ENCODE results near the gene C11orf97. TPM values are rescaled to one million over a fixed set of nuclear protein-coding genes. Genes with fewer than 3 reads are reported as not detected.
A peak's percentile ranks its signal among the peaks of the same experiment; 100 is the strongest.

The C11orf97 gene
- total and polyA plus RNA-seq, 2 of the 8 experiments (the other 6 are each of a cell fraction or from before 2014, with no cell fraction given): not detected

- TF ChIP-seq, protein P1, sequence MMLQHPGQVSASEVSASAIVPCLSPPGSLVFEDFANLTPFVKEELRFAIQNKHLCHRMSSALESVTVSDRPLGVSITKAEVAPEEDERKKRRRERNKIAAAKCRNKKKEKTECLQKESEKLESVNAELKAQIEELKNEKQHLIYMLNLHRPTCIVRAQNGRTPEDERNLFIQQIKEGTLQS (IDR thresholded peaks at IDR 0.05; ENCODE audit: insufficient read depth, low read depth, low read length): no peak
- no peak for TF ChIP-seq EZH2 (IDR thresholded peaks at IDR 0.05; ENCODE audit: low read depth, low read length, severe bottlenecking)
- no peak for TF ChIP-seq KDM1A (IDR thresholded peaks at IDR 0.05; ENCODE audit: borderline replicate concordance, low read length)
- no peak; the same call in 1 of the 2 replicates for TF ChIP-seq SP1 (IDR thresholded peaks at IDR 0.05; ENCODE audit: low read depth, low read length)
- no peak for TF ChIP-seq JUN (IDR thresholded peaks at IDR 0.05; ENCODE audit: low read depth, low read length)
- peak; percentile 3 for TF ChIP-seq NANOG (IDR thresholded peaks at IDR 0.05; ENCODE audit: insufficient read depth, low read depth, low read length, poor library complexity, severe bottlenecking)
- peak; percentile 36 for TF ChIP-seq TAF7 (optimal IDR thresholded peaks at IDR 0.05; ENCODE audit: borderline replicate concordance, low read depth, low read length)
- no peak for TF ChIP-seq CBX5 (IDR thresholded peaks at IDR 0.05; ENCODE audit: low read depth, low read length)
- no peak for TF ChIP-seq BACH1 (IDR thresholded peaks at IDR 0.05; ENCODE audit: low read length)
- 0 out of 2 replicates have a peak, but pooled peaks have one; percentile 17 for TF ChIP-seq JUND (IDR thresholded peaks at IDR 0.05; ENCODE audit: low read length)
- TF ChIP-seq, protein P2, sequence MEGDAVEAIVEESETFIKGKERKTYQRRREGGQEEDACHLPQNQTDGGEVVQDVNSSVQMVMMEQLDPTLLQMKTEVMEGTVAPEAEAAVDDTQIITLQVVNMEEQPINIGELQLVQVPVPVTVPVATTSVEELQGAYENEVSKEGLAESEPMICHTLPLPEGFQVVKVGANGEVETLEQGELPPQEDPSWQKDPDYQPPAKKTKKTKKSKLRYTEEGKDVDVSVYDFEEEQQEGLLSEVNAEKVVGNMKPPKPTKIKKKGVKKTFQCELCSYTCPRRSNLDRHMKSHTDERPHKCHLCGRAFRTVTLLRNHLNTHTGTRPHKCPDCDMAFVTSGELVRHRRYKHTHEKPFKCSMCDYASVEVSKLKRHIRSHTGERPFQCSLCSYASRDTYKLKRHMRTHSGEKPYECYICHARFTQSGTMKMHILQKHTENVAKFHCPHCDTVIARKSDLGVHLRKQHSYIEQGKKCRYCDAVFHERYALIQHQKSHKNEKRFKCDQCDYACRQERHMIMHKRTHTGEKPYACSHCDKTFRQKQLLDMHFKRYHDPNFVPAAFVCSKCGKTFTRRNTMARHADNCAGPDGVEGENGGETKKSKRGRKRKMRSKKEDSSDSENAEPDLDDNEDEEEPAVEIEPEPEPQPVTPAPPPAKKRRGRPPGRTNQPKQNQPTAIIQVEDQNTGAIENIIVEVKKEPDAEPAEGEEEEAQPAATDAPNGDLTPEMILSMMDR (IDR thresholded peaks at IDR 0.05; ENCODE audit: control extremely low read depth in 1 of 3, insufficient read depth in 1 of 3, low read depth in 1 of 3, low read length in 3 of 3): no peak
- peak; percentile 88 for TF ChIP-seq CHD2 (IDR thresholded peaks at IDR 0.05; ENCODE audit: low read length)
- peak; percentile 8; the same call in 1 of the 2 replicates for TF ChIP-seq EGR1 (IDR thresholded peaks at IDR 0.05; ENCODE audit: borderline replicate concordance, low read depth, low read length)
- peak; percentile 84 for TF ChIP-seq PHF8 (conservative IDR thresholded peaks at IDR 0.05; ENCODE audit: low read depth, low read length)
- TF ChIP-seq ATF2 (IDR thresholded peaks at IDR 0.05; ENCODE audit: low read length): peak; percentile 64; the same call in 1 of the 2 replicates
- TF ChIP-seq RFX5 (IDR thresholded peaks at IDR 0.05; ENCODE audit: borderline replicate concordance, low read depth, low read length): no peak
- no peak for TF ChIP-seq POU5F1 (IDR thresholded peaks at IDR 0.05; ENCODE audit: low read depth, low read length)
- no peak for TF ChIP-seq SP4 (IDR thresholded peaks at IDR 0.05; ENCODE audit: low read length)
- peak; percentile 99 for TF ChIP-seq RBBP5 (IDR thresholded peaks at IDR 0.05; ENCODE audit: borderline replicate concordance, low read depth, low read length)
Measured at GRCh38 chr11:94493281-94494125, 18.8 kb upstream of the C11orf97 start, which contains the start of the genes ANKRD49 and MRE11 (continued).

All from H1 (cell line).